ENCODE data around the gene ADRA2B. TPM values are rescaled to one million over a fixed set of nuclear protein-coding genes. Genes with fewer than 3 reads are reported as not detected.

The ADRA2B gene
- total RNA-seq, 1 experiment from 2014 or later = 4.7 TPM

DNA sequence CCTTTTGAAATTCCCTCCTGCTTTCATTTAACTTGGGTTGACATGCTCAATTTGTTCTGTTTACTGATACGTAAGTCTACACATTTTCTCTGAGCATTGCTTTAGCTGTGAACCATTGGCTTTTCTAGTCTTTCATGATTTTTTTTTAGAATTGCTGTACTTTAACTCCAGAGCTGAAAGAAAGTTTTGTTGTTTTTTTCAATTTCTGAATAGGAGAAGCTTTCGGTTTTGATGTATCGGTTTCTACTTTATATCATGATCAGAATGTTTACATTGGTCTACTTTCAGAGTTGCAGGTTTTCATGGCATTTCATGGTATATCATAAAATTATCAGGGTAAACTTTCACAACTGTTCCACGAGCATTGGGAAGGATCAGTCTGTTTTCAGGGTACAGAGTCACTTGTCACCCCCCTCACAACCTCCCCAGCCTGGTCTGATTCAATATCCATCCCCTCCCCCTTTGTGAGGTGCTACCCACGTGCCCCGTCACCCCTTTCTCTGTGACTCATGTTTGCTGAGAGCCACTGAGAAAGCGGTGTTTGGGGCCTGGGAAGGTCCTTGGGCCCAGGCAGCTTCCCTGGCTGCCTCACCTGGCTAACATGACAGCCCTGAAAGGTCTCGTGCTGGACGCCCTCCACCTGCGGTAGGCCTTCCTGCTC is 14.9 kb upstream of the ADRA2B start (continued):
- TF ChIP-seq, protein P1, sequence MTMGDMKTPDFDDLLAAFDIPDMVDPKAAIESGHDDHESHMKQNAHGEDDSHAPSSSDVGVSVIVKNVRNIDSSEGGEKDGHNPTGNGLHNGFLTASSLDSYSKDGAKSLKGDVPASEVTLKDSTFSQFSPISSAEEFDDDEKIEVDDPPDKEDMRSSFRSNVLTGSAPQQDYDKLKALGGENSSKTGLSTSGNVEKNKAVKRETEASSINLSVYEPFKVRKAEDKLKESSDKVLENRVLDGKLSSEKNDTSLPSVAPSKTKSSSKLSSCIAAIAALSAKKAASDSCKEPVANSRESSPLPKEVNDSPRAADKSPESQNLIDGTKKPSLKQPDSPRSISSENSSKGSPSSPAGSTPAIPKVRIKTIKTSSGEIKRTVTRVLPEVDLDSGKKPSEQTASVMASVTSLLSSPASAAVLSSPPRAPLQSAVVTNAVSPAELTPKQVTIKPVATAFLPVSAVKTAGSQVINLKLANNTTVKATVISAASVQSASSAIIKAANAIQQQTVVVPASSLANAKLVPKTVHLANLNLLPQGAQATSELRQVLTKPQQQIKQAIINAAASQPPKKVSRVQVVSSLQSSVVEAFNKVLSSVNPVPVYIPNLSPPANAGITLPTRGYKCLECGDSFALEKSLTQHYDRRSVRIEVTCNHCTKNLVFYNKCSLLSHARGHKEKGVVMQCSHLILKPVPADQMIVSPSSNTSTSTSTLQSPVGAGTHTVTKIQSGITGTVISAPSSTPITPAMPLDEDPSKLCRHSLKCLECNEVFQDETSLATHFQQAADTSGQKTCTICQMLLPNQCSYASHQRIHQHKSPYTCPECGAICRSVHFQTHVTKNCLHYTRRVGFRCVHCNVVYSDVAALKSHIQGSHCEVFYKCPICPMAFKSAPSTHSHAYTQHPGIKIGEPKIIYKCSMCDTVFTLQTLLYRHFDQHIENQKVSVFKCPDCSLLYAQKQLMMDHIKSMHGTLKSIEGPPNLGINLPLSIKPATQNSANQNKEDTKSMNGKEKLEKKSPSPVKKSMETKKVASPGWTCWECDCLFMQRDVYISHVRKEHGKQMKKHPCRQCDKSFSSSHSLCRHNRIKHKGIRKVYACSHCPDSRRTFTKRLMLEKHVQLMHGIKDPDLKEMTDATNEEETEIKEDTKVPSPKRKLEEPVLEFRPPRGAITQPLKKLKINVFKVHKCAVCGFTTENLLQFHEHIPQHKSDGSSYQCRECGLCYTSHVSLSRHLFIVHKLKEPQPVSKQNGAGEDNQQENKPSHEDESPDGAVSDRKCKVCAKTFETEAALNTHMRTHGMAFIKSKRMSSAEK (CRISPR knock-in tag; IDR thresholded peaks at IDR 0.05; ENCODE audit: borderline replicate concordance) = no peak
- TF ChIP-seq TCF7 (CRISPR knock-in tag; IDR thresholded peaks at IDR 0.05; ENCODE audit: low read depth) (no peak), GABPB1 (CRISPR knock-in tag; IDR thresholded peaks at IDR 0.05) (no peak)
- TF ChIP-seq, protein P2, sequence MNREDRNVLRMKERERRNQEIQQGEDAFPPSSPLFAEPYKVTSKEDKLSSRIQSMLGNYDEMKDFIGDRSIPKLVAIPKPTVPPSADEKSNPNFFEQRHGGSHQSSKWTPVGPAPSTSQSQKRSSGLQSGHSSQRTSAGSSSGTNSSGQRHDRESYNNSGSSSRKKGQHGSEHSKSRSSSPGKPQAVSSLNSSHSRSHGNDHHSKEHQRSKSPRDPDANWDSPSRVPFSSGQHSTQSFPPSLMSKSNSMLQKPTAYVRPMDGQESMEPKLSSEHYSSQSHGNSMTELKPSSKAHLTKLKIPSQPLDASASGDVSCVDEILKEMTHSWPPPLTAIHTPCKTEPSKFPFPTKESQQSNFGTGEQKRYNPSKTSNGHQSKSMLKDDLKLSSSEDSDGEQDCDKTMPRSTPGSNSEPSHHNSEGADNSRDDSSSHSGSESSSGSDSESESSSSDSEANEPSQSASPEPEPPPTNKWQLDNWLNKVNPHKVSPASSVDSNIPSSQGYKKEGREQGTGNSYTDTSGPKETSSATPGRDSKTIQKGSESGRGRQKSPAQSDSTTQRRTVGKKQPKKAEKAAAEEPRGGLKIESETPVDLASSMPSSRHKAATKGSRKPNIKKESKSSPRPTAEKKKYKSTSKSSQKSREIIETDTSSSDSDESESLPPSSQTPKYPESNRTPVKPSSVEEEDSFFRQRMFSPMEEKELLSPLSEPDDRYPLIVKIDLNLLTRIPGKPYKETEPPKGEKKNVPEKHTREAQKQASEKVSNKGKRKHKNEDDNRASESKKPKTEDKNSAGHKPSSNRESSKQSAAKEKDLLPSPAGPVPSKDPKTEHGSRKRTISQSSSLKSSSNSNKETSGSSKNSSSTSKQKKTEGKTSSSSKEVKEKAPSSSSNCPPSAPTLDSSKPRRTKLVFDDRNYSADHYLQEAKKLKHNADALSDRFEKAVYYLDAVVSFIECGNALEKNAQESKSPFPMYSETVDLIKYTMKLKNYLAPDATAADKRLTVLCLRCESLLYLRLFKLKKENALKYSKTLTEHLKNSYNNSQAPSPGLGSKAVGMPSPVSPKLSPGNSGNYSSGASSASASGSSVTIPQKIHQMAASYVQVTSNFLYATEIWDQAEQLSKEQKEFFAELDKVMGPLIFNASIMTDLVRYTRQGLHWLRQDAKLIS (CRISPR knock-in tag; IDR thresholded peaks at IDR 0.05; ENCODE audit: borderline replicate concordance) = no peak

DNA sequence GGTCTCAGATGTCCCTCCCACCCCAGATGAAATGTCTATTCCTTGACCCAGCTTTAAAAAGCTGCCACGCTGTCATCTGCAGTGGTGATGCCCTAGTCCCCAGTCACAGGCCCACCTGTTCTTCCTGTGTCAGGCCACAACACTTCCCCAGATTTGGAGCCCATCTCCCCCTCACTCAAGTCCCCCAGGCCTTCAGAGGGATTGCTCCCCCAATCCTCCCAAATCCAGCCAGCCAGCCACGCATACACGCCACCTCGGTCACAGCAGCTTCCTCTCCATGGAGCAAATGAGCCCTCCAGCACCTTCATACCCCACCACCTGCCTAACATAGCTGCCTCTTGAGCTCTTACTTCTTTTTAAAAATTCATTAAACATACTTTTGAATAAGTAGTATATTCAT is 14.1 kb upstream of the ADRA2B start:
- Mint-ChIP-seq H3K9me3 (no peaks in the 10 kb centered on the region), H3K27me3 (ENCODE audit: low read depth) (no peaks in the 10 kb centered on the region), H3K27ac (no peak overlapping the region), H3K4me3 (no peak overlapping the region), H3K4me1 (no peaks in the 10 kb centered on the region), H3K36me3 (no peaks in the 10 kb centered on the region)
- ATAC-seq (no peak), DNase-seq (ENCODE audit: low spot score) (no peak)
- ChIA-PET POLR2A (no interaction called here), CTCF (interaction anchor here (1.0 to 1.6 kb wide), 3 partner anchors 13 to 44 kb away, joined by 5 to 7 read pairs (median 5); no protein-coding TSS in a partner anchor)
- no peak for TF ChIP-seq ZNF121 (CRISPR knock-in tag; IDR thresholded peaks at IDR 0.05)

DNA sequence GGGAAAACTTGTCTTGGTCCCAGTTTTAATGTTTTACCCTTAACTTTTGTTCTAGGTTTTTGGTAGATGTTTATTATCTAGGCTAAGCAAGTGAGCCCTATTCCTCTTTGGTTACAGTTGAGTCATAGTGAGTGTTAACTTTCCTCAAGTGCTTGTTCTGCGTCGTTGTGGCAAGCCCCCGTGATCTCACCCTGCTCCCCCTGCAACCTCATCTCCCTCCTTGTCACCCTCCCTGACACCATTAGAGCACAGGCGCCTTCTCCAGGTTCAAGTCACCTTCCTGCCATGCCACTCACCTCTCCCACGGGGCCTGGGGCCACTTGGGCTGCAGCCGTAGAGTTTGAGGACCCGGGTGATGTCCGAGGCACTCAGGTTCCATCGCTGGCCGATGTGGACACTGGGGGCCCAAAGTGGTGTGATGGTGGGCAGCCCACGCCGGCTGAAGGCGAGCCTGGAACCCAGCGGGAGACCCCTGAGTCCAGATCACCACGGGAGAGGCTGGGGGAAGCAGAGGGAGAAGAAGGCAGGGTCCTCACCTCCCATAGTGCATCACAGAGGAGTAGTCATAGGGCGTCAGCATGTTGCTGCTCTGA is 13.3 kb upstream of the ADRA2B start:
- H3K36me3 Mint-ChIP-seq = no peaks in the 10 kb centered on the region
- ATAC-seq = no peak
- H3K27ac Mint-ChIP-seq = no peak overlapping the region
- ChIA-PET CTCF (interaction anchor here (1.0 kb wide), 1 partner anchor 45 kb away, joined by 5 read pairs; no protein-coding TSS in a partner anchor), POLR2A (no interaction called here)
- no peaks in the 10 kb centered on the region for H3K27me3 Mint-ChIP-seq (ENCODE audit: low read depth)
- H3K9me3 Mint-ChIP-seq = no peaks in the 10 kb centered on the region
- no peak overlapping the region for H3K4me3 Mint-ChIP-seq
- DNase-seq (ENCODE audit: low spot score) = no peak
- no peaks in the 10 kb centered on the region for H3K4me1 Mint-ChIP-seq
- TF ChIP-seq, protein P3, sequence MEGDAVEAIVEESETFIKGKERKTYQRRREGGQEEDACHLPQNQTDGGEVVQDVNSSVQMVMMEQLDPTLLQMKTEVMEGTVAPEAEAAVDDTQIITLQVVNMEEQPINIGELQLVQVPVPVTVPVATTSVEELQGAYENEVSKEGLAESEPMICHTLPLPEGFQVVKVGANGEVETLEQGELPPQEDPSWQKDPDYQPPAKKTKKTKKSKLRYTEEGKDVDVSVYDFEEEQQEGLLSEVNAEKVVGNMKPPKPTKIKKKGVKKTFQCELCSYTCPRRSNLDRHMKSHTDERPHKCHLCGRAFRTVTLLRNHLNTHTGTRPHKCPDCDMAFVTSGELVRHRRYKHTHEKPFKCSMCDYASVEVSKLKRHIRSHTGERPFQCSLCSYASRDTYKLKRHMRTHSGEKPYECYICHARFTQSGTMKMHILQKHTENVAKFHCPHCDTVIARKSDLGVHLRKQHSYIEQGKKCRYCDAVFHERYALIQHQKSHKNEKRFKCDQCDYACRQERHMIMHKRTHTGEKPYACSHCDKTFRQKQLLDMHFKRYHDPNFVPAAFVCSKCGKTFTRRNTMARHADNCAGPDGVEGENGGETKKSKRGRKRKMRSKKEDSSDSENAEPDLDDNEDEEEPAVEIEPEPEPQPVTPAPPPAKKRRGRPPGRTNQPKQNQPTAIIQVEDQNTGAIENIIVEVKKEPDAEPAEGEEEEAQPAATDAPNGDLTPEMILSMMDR (IDR thresholded peaks at IDR 0.05) = no peak
- no peak for TF ChIP-seq FOXJ3 (CRISPR knock-in tag; IDR thresholded peaks at IDR 0.05; ENCODE audit: borderline replicate concordance)
- TF ChIP-seq JAZF1 (CRISPR knock-in tag; IDR thresholded peaks at IDR 0.05) = no peak
- TF ChIP-seq, protein P4, sequence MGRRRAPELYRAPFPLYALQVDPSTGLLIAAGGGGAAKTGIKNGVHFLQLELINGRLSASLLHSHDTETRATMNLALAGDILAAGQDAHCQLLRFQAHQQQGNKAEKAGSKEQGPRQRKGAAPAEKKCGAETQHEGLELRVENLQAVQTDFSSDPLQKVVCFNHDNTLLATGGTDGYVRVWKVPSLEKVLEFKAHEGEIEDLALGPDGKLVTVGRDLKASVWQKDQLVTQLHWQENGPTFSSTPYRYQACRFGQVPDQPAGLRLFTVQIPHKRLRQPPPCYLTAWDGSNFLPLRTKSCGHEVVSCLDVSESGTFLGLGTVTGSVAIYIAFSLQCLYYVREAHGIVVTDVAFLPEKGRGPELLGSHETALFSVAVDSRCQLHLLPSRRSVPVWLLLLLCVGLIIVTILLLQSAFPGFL (CRISPR knock-in tag; IDR thresholded peaks at IDR 0.05; ENCODE audit: borderline replicate concordance) = no peak
- TF ChIP-seq, protein P5, sequence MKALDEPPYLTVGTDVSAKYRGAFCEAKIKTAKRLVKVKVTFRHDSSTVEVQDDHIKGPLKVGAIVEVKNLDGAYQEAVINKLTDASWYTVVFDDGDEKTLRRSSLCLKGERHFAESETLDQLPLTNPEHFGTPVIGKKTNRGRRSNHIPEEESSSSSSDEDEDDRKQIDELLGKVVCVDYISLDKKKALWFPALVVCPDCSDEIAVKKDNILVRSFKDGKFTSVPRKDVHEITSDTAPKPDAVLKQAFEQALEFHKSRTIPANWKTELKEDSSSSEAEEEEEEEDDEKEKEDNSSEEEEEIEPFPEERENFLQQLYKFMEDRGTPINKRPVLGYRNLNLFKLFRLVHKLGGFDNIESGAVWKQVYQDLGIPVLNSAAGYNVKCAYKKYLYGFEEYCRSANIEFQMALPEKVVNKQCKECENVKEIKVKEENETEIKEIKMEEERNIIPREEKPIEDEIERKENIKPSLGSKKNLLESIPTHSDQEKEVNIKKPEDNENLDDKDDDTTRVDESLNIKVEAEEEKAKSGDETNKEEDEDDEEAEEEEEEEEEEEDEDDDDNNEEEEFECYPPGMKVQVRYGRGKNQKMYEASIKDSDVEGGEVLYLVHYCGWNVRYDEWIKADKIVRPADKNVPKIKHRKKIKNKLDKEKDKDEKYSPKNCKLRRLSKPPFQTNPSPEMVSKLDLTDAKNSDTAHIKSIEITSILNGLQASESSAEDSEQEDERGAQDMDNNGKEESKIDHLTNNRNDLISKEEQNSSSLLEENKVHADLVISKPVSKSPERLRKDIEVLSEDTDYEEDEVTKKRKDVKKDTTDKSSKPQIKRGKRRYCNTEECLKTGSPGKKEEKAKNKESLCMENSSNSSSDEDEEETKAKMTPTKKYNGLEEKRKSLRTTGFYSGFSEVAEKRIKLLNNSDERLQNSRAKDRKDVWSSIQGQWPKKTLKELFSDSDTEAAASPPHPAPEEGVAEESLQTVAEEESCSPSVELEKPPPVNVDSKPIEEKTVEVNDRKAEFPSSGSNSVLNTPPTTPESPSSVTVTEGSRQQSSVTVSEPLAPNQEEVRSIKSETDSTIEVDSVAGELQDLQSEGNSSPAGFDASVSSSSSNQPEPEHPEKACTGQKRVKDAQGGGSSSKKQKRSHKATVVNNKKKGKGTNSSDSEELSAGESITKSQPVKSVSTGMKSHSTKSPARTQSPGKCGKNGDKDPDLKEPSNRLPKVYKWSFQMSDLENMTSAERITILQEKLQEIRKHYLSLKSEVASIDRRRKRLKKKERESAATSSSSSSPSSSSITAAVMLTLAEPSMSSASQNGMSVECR (CRISPR knock-in tag; IDR thresholded peaks at IDR 0.05; ENCODE audit: borderline replicate concordance) = no peak
- TF ChIP-seq, protein P2 (CRISPR knock-in tag; IDR thresholded peaks at IDR 0.05; ENCODE audit: borderline replicate concordance) = no peak

Measured in WTC11 (cell line).